Measurements from ENCODE around the gene TRAPPC5.

Gene TRAPPC5

DNA sequence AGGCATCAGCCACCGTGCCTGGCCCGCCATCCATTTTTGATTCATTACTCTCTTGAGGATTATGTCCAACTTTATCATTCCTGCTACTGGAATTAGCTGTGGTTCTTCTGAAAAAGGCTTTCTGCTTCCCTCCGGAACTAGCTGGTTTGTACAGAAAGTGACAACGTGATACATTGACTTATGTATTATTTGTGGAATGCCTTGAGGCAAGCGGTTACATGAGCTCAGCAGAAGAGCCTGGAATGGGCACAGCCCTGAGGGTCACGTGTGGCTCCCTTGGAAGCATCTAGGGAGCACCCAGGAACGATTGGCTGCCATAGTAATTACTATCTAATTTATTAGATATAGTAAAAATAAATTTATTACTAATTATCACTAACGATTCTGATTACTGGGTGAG, 26.2 kb upstream of the TRAPPC5 start:
- TF ChIP-seq, protein P1, sequence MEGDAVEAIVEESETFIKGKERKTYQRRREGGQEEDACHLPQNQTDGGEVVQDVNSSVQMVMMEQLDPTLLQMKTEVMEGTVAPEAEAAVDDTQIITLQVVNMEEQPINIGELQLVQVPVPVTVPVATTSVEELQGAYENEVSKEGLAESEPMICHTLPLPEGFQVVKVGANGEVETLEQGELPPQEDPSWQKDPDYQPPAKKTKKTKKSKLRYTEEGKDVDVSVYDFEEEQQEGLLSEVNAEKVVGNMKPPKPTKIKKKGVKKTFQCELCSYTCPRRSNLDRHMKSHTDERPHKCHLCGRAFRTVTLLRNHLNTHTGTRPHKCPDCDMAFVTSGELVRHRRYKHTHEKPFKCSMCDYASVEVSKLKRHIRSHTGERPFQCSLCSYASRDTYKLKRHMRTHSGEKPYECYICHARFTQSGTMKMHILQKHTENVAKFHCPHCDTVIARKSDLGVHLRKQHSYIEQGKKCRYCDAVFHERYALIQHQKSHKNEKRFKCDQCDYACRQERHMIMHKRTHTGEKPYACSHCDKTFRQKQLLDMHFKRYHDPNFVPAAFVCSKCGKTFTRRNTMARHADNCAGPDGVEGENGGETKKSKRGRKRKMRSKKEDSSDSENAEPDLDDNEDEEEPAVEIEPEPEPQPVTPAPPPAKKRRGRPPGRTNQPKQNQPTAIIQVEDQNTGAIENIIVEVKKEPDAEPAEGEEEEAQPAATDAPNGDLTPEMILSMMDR (IDR thresholded peaks at IDR 0.05; ENCODE audit: low read depth, low read length): no peak
- no peak for DNase-seq (ENCODE audit: low read depth in 2 of 2)
- H3K4me3 ChIP-seq (replicated peaks in 1 of 2; ENCODE audit: low read depth in 2 of 2, low read length in 2 of 2): no peak overlapping the region

DNA sequence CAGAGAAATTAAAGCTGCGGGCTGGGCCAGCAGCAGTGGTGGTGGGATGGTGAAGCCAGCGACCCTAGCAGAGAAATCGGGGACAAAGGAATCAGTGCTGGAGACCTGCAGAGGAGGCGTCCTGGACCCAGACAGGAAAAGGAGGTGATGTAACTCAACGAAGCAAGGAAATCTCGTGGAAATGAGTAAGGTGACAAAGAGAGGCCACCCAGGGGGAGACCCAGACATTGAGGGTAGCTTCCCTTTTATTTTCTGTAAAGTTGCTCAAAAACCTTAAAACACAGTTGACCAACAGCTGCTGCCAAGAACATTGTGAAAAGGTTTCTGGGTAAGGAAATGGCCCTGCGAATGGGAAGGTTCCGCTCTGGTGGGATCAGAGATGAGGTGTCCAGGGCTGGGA, 25.1 kb upstream of the TRAPPC5 start:
- H3K4me3 ChIP-seq (replicated peaks in 1 of 2; ENCODE audit: low read depth in 2 of 2, low read length in 2 of 2): no peak overlapping the region
- DNase-seq (ENCODE audit: low read depth in 2 of 2): no peak

DNA sequence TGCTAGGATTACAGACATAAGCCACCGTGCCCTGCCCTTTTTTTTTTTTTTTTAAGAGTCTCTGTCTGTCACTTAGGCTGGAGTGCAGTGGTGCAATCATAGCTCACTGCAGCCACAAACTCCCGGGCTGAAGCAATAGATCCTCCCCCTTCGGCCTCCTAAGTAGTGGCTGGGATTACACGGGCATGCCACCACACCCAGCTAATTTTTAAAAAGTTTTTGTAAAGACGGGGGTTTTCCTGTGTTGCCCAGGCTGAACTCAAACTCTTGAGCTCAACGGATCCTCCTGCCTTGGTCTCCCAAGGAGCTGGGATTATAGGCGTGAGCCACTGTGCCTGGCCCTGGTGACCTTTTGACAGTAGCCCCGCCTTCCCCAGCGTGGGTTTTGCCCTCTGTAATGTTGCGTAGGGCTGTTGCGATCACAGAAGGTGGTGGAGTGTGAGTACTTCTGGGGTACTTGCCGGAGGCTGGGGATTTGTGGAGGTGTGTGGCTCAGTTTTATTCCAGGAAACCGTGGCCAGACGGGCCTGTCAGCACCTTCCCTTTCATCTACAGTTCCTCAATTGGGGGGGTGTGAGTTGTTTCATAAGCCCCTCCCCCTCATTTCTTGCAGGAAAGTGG, 23.4 kb upstream of the TRAPPC5 start:
- peak in 1 of 2 donors; percentile 21 for DNase-seq (ENCODE audit: low read depth in 2 of 2)

More for the DNA sequence above, 25.1 kb upstream of the TRAPPC5 start:
- TF ChIP-seq, protein P1 (IDR thresholded peaks at IDR 0.05; ENCODE audit: low read depth, low read length): no peak

DNA sequence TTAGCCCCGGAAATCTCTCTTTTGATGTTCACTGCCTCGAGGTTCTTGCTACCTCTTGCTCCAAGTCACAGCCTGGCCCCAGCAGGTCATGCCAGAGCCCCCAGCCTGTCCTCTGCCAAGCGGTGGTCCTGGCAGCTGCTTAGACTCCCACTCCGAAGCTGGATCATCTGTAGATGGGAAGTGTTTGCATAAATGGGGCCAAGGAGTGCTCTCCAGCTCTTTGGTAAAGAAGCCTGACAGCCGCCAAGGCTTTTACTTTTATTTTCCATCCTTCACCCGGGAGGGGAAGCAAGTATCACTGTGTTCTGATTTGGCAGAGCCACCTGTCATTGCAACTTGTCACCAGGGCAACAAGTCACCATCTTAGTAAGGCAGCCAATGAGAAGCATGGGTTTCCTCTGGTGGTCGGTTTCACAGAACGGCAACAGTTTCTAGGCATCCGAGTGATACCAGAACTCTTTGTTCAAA, 22.4 kb upstream of the TRAPPC5 start:
- TF ChIP-seq, protein P1 (IDR thresholded peaks at IDR 0.05; ENCODE audit: low read depth, low read length): no peak
- no peak overlapping the region for H3K4me3 ChIP-seq (replicated peaks in 1 of 2; ENCODE audit: low read depth in 2 of 2, low read length in 2 of 2)
- no peak for DNase-seq (ENCODE audit: low read depth in 2 of 2)

More for the DNA sequence above, 23.4 kb upstream of the TRAPPC5 start:
- H3K4me3 ChIP-seq (replicated peaks in 1 of 2; ENCODE audit: low read depth in 2 of 2, low read length in 2 of 2): no peak overlapping the region
- TF ChIP-seq, protein P1 (IDR thresholded peaks at IDR 0.05; ENCODE audit: low read depth, low read length): no peak

DNA sequence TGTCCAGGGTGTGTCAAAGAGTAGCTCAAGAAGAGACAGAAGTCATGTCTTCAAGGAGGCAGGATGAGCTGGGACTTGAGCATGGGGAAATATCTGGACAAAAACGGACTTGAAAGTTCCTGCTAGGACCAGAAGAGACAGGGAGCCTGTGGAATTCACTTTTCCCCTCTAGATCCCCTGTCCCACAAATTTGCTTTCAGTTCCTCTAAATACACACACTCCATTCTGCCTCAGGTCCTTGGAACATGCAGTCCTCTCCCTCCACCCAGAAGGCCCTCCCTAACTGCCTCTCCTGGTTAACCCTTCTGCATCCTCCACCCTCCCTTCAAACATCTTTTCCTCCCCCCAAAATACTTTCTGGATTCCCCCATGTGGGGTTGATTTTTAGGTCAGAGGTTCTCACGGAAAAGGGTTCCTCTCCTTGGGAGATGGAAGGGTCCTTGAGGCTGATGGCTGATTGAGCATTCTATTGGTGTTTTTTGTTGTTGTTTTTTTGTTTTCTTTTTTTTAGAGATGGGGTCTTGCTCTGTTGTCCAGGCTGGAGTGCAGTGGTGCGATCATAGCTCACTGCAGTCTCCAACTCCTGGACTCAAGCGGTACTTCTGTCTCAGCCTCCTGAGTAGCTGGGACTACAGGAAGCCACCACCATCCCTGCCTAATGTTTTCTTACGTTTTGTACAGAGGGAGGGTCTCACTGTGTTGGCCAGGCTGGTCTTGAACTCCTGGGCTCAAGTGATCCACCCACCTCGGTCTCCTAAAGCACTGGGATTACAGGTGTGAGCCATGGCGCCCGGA, 18.7 kb upstream of the TRAPPC5 start:
- DNase-seq (ENCODE audit: low read depth in 2 of 2): no peak
- TF ChIP-seq, protein P1 (IDR thresholded peaks at IDR 0.05; ENCODE audit: low read depth, low read length): no peak

DNA sequence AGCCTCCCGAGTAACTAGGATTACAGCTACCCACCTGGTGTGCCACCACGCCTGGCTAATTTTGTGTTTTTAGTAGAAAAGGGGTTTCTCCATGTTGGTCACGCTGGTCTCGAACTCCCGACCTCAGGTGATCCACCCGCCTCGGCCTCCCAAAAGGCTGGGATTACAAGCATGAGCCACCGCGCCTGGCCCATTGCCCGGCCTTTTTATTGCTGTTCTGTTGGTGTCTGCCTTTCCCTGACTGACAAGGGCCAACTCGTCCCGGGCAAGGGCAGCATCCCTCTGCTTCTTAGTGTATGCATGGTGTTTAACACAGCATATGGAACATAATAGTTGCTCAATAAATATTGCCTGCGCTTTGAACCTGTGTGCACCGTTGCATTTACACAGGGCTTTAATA, 18.0 kb upstream of the TRAPPC5 start:
- TF ChIP-seq, protein P1 (IDR thresholded peaks at IDR 0.05; ENCODE audit: low read depth, low read length): no peak
- H3K4me3 ChIP-seq (replicated peaks in 1 of 2; ENCODE audit: low read depth in 2 of 2, low read length in 2 of 2): no peak overlapping the region
- no peak for DNase-seq (ENCODE audit: low read depth in 2 of 2)

More for the DNA sequence above, 18.7 kb upstream of the TRAPPC5 start:
- H3K4me3 ChIP-seq (replicated peaks in 1 of 2; ENCODE audit: low read depth in 2 of 2, low read length in 2 of 2): no peak overlapping the region
